Measurements from ENCODE around the gene MAPKAPK2. TPM values are rescaled to one million over a fixed set of nuclear protein-coding genes. Genes with fewer than 3 reads are reported as not detected.

The MAPKAPK2 gene
- total and polyA plus RNA-seq, 2 experiments from 2014 or later: 12.8 to 39.4 TPM

DNA sequence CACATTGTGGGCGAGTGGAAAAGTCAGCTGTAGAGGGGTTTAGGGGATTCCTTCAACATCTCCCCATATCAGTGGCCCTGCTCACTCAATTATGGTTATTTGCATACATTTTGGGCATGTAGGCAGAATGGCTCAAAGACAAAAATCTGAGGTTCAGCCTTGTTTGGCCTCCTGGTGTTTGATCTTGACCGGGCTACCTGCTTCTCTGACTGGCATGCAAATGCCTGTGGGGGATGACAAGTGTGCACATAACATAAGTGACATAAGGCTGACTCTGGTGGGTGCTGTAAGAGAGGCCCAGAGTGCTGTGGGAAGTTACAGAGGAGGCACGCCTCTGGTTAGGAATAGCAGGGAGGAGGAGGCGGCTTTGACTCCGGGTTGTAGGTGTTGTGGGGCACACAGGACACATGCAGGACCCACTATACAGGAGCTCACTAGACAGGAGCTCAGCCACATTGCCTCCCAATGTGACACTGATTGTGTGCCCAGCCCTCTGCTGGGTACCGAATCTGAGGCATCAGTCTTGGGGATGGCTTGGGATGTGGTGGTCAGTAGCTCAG is 56.5 kb downstream of the MAPKAPK2 start:
- H3K4me3 ChIP-seq: no peak overlapping the region
- H2AFZ ChIP-seq: no peak overlapping the region
- H3K27ac ChIP-seq: no peak overlapping the region
- no peaks in the 10 kb centered on the region for H3K9me3 ChIP-seq (ENCODE audit: low read depth)
- WGBS (ENCODE audit: low lambda C conversion rate, missing lambda C conversion rate): 91% methylated on average over 6 of the region's 6 CpGs
- TF ChIP-seq, protein P1, sequence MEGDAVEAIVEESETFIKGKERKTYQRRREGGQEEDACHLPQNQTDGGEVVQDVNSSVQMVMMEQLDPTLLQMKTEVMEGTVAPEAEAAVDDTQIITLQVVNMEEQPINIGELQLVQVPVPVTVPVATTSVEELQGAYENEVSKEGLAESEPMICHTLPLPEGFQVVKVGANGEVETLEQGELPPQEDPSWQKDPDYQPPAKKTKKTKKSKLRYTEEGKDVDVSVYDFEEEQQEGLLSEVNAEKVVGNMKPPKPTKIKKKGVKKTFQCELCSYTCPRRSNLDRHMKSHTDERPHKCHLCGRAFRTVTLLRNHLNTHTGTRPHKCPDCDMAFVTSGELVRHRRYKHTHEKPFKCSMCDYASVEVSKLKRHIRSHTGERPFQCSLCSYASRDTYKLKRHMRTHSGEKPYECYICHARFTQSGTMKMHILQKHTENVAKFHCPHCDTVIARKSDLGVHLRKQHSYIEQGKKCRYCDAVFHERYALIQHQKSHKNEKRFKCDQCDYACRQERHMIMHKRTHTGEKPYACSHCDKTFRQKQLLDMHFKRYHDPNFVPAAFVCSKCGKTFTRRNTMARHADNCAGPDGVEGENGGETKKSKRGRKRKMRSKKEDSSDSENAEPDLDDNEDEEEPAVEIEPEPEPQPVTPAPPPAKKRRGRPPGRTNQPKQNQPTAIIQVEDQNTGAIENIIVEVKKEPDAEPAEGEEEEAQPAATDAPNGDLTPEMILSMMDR (IDR thresholded peaks at IDR 0.05; ENCODE audit: poor library complexity): no peak
- TF ChIP-seq EZH2phosphoT487 (IDR thresholded peaks at IDR 0.05; ENCODE audit: low read depth, severe bottlenecking, unreplicated experiment): no peak
- TF ChIP-seq EZH2 (IDR thresholded peaks at IDR 0.05; ENCODE audit: borderline replicate concordance): no peak
- H3K9me2 ChIP-seq (replicated peaks; ENCODE audit: insufficient read depth): no peaks in the 10 kb centered on the region
- DNase-seq (ENCODE audit: low spot score): no peak
- no peaks in the 10 kb centered on the region for H3K79me2 ChIP-seq
- no peaks in the 10 kb centered on the region for H4K20me1 ChIP-seq (ENCODE audit: insufficient read depth, poor library complexity, severe bottlenecking)
- H3K4me1 ChIP-seq (ENCODE audit: insufficient read depth): no peaks in the 10 kb centered on the region
- H3K27me3 ChIP-seq: no peaks in the 10 kb centered on the region
- no peaks in the 10 kb centered on the region for H3K36me3 ChIP-seq (replicated peaks; ENCODE audit: insufficient read depth, low read depth)
- H3K4me2 ChIP-seq: no peak overlapping the region

DNA sequence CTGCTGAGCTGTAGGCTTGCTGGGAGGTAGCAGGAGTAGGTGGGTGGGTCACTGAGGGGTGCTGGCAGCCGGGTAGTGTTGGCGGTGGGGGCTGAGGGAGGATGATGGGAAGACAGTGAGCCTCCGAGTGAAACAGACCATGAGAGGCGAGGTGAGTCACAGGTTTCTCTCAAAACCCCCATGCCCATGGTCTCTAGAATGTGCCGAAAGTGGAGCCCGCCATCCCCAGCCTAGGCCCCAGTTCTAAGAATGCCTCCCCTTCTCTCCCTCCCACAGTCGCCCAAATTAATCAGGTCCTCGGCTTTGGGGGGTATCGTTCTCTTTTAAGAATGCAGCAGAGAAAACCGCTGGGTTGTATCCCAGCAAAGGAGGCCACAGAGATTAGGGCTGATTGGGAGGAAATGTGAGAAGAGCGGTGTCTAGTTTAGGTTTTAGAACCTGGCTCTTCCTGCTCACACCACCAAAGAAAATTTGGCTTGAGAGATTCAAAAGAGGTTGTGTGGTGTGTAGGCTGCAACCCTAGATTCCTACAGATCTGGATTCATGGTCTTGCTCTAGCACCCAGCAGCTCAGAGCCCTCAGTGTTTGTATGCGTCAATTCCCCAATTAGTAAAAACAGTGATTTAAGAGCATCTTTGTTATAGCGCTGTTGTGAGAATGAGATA is 58.1 kb downstream of the MAPKAPK2 start:
- 81% methylated on average over 13 of the region's 13 CpGs for WGBS (ENCODE audit: low lambda C conversion rate, missing lambda C conversion rate)

DNA sequence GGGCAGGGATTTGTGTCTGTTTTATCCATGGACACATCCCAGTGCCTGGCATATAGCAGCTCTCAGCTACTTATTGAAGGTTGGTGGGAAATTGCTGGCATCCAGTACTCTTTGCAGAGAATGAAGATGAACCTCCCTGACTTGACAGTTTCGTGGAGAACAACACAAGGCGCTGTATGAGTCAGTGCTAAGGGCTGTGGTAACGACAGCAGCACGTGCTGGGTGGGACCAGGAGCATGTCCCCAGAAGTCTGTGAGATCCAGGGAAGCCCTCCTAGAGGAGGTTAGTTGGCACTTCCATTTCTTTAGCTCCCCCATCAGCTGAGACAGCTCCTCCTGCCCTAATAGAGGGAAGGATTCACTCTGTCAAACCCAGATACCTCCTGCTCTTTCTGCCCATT is 60.0 kb downstream of the MAPKAPK2 start:
- H3K27me3 ChIP-seq: peaks cover 4% of the 10 kb centered on the region
- no peak overlapping the region for H3K27ac ChIP-seq
- TF ChIP-seq EZH2 (IDR thresholded peaks at IDR 0.05; ENCODE audit: borderline replicate concordance) (no peak), EZH2phosphoT487 (IDR thresholded peaks at IDR 0.05; ENCODE audit: low read depth, severe bottlenecking, unreplicated experiment) (no peak)
- TF ChIP-seq, protein P1 (IDR thresholded peaks at IDR 0.05; ENCODE audit: poor library complexity): no peak
- 61% methylated on average over 4 of the region's 4 CpGs for WGBS (ENCODE audit: low lambda C conversion rate, missing lambda C conversion rate)
- DNase-seq (ENCODE audit: low spot score): no peak
- no peaks in the 10 kb centered on the region for H4K20me1 ChIP-seq (ENCODE audit: insufficient read depth, poor library complexity, severe bottlenecking)
- H2AFZ ChIP-seq: no peak overlapping the region
- no peak overlapping the region for H3K4me2 ChIP-seq
- no peak overlapping the region for H3K4me3 ChIP-seq
- H3K9me2 ChIP-seq (replicated peaks; ENCODE audit: insufficient read depth): no peaks in the 10 kb centered on the region
- H3K36me3 ChIP-seq (replicated peaks; ENCODE audit: insufficient read depth, low read depth): no peaks in the 10 kb centered on the region
- no peaks in the 10 kb centered on the region for H3K79me2 ChIP-seq
- no peaks in the 10 kb centered on the region for H3K9me3 ChIP-seq (ENCODE audit: low read depth)
- no peaks in the 10 kb centered on the region for H3K4me1 ChIP-seq (ENCODE audit: insufficient read depth)

More for the DNA sequence above, 58.1 kb downstream of the MAPKAPK2 start:
- Histone ChIP-seq H3K27ac (no peak overlapping the region), H3K79me2 (no peaks in the 10 kb centered on the region), H3K4me1 (ENCODE audit: insufficient read depth) (no peaks in the 10 kb centered on the region), H4K20me1 (ENCODE audit: insufficient read depth, poor library complexity, severe bottlenecking) (no peaks in the 10 kb centered on the region), H3K9me3 (ENCODE audit: low read depth) (no peaks in the 10 kb centered on the region), H3K4me3 (no peak overlapping the region), H3K27me3 (no peaks in the 10 kb centered on the region), H3K9me2 (replicated peaks; ENCODE audit: insufficient read depth) (no peaks in the 10 kb centered on the region), H2AFZ (no peak overlapping the region), H3K36me3 (replicated peaks; ENCODE audit: insufficient read depth, low read depth) (no peaks in the 10 kb centered on the region), H3K4me2 (no peak overlapping the region)
- DNase-seq (ENCODE audit: low spot score): no peak
- TF ChIP-seq, protein P1 (IDR thresholded peaks at IDR 0.05; ENCODE audit: poor library complexity): no peak
- TF ChIP-seq EZH2 (IDR thresholded peaks at IDR 0.05; ENCODE audit: borderline replicate concordance): no peak
- no peak for TF ChIP-seq EZH2phosphoT487 (IDR thresholded peaks at IDR 0.05; ENCODE audit: low read depth, severe bottlenecking, unreplicated experiment)

Data from hepatocyte (in vitro differentiated cells).